ENCODE results near the gene AGTPBP1.
A peak's percentile ranks its signal among the peaks of the same experiment; 100 is the strongest.
"Not testable (repeated sequence)": the region's sequence is repeated elsewhere in the genome, so short reads cannot be mapped to it uniquely, and the experiment has no call there.

The AGTPBP1 gene

DNA sequence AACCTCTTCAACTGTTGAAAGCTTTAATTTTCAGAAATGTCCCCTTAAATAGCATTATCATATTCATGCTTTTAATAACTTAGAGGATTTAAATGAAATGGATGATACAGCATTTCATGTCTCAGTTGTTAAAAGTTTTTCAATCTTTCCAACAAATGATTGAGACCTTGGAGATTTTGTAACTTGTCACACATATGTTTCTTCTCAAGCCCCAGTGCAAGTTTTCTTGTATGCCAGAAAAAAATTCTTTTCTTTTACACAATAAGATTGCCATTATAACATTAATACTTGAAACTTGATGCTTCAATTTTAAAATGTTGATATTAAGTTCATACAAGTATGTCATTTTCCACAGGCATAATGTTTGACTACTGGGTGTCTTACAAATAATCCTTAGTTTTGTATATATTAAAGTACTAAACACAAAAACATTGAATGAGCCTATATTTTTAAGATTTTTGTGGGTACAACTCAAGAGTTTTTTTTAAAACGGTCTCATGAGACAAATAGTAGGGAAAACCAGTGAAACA, 124.5 kb downstream of the AGTPBP1 start:
- DNase-seq (ENCODE audit: low spot score): no peak

DNA sequence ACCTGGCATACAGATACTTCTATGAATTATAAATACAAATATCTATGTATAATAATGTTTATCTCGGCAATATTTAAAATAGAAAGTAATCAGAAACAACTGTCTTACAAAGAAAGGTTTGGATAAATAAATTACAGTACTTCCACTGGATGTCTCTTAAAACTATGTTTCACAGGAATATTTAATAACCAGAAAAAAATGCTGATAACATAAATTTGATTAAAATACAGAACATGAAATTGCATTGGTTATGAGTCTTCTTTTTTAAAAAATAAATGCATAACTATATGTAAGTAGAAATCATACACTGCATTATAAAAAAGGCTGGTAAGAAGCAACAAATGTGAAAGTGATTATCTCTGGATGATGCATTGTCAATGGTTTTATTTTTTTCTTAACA, 126.0 kb downstream of the AGTPBP1 start:
- no peak for DNase-seq (ENCODE audit: low spot score)

- DNase-seq (ENCODE audit: low spot score): peak; percentile 89
Observed at GRCh38 chr9:85610074-85610860, 131.5 kb downstream of the AGTPBP1 start.

DNA sequence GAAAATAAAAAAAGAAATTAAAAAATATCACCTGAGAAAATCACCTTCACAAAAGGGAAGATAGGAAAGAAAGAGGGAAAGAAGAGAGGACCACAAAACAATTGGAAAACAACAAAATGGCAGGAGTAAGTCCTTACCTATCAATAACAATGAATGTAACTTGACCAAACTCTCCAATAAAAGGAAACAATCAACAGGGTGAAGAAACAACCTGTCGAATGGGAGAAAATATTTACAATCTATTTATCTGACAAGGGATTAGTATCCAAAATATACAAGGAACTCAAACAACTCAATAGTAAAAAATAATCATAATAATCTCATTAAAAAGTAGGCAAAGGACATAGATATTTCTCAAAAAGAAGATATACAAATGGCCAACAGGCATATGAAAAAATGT, 135.8 kb downstream of the AGTPBP1 start:
- no peak for DNase-seq (ENCODE audit: low spot score)

DNA sequence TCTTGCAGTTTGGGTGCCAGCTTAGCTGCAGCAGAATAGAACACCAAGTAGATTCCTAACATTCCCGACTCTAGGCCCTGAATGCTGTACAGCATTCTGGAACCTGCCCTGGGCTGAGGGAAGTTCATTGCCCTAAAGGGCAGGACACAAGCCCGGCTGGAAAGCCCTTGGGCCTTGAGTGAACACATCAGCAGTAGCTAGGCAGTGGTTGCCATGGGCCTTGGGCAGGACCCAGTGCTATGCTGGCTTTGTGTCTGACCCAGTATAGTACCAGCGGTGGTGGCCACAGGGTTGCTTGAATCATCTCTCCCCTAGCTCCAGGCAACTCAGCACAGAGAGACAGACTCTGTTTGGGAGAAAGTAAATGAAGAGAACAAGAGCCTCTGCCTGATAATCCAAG, 137.8 kb downstream of the AGTPBP1 start:
- DNase-seq (ENCODE audit: low spot score): no peak

GRCh38 chr9:85602742-85603141, 139.0 kb downstream of the AGTPBP1 start:
- no peak for DNase-seq (ENCODE audit: low spot score)

DNA sequence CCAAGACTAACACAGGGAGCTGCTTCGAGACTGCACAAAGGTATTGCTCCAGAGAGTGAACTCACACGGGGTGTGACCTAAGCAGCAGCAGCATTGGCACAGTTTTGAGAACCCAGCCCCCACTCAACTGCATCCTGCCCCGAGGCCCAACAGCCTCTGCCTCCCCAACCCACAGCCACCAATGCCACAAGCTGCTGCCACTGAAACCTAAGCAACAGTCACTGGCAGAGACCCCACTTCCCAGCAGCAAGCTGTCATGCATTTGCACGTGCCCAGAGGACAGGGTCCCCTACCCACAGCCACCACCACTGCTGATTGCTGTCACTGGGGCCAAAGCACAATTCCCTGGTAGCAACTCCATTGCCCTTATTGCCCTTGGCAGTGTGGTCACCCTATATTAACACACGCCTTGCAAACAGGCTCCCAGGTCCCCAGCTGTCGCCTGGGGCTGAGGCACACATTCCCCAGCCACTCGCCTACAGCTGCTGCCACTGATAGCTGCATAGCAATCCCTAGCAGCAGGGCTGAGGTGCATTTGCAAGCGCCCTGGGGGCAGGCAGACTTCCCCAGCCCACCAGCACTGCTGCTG, 141.0 kb downstream of the AGTPBP1 start:
- DNase-seq (ENCODE audit: low spot score): no peak

DNA sequence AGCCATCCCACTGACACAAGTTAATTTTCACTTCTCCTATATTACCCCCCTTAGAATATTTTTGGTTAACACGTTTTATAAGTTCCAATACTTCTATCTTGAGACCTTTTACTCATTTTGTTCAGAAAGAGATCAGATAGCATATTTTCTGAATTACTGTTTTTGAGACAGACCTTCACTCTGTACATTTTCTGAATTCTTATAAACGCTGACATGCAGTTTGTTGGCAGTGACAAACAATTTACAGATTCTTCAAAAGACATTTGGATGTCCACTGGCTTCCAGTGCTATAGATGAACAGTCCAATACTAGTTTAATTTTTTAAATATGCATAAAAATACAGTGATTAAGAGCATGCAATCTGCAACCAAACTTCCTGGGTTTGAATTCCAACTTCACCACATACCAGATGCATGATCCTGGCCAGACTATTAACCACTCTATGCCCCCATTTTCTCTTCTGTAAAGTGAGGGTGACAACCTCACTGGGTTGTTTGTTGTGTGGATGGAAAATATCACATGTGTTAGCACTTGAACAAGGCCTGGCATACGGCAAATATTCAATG, 142.1 kb downstream of the AGTPBP1 start:
- no peak for DNase-seq (ENCODE audit: low spot score)

DNA sequence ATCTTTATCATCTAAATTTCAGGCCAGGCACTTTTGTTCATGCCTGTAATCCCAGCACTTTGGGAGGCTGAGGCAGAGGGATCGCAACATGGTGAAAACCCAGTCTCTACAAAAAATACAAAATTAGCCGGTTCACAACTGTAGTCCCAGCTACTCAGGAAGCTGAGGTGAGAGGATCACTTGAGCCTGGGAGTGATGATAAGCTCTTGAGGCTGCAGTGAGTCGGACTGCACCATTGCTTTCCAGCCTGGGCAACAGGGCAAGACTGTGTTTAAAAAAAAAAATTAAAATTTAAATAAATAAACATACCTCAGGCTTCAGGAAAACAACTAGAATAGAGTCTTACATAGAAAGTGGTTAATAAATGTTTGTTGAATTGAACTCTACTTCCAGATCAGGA, 147.4 kb downstream of the AGTPBP1 start:
- DNase-seq (ENCODE audit: low spot score): no peak

DNA sequence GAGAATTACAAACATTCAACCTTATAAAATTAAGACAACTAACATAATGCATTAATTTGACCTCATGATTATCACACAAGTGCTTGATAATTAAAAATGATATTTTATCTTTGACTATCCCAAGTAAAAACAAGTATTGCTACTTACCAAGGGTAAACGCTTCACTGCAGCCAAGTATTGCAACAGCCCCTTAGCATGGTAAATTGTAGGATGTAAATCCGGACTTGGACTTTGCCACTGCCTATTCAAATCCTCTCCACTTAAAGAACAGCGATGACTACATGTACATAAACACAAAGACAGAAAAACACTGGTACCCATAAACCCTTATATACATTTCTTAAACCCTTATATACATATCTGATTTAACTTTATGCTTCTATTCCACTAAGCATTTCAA, 155.1 kb downstream of the AGTPBP1 start:
- DNase-seq (ENCODE audit: low spot score): no peak

- no peak for DNase-seq (ENCODE audit: low spot score)
Observed at GRCh38 chr9:85577353-85577952, 164.3 kb downstream of the AGTPBP1 start.

DNA sequence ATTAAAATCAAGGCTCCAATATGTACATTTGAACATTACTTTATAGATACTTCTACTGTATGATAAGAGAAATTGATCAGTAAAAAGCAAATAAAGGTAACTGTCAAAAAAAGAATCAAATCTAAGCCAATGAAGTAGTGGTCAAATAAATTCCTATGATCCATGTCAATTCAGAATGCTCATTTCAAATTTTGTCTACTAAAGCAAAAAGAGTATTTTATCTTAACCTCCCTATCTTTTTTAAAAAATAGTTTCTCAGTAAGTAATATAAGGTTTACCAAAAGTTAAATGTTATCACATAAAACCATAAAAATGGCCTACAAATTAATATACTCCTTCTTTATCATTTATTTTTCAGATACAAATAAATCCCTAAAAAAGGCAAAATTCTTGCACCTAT, 165.9 kb downstream of the AGTPBP1 start:
- no peak for DNase-seq (ENCODE audit: low spot score)

- DNase-seq (ENCODE audit: low spot score): not testable (repeated sequence)
Observed at GRCh38 chr9:85573546-85573945, 168.2 kb downstream of the AGTPBP1 start.

DNA sequence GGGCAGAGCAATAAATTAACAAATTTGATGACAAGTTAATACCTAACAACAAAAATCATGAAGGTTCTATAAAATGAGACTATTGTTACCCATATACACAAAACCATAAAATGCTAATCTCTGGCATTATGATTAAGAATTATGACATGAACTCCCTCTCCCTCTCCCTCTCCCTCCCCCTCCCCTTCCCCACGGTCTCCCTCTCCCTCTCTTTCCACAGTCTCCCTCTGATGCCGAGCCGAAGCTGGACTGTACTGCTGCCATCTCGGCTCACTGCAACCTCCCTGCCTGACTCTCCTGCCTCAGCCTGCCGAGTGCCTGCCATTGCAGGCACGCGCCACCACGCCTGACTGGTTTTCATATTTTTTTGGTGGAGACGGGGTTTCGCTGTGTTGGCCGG, 168.8 kb downstream of the AGTPBP1 start:
- DNase-seq (ENCODE audit: low spot score): not testable (repeated sequence)

DNA sequence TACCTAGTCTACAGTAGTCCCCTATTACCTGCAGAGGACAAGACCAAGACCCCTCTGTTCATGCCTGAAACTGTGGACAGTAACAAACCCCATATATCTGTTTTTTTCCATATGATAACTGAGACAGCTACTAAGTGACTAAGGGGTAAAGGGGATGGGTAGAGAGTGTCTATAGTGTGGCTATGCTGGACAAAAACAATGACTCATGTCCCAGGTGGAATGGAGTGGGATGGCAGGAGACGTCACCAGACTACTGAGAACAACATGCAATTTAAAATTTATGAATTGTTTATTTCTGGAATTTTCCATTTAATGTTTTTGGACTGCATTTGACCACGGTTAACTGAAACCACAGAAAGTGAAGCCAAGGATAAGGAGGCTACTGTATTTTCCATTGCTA, 171.8 kb downstream of the AGTPBP1 start:
- DNase-seq (ENCODE audit: low spot score): no peak

DNA sequence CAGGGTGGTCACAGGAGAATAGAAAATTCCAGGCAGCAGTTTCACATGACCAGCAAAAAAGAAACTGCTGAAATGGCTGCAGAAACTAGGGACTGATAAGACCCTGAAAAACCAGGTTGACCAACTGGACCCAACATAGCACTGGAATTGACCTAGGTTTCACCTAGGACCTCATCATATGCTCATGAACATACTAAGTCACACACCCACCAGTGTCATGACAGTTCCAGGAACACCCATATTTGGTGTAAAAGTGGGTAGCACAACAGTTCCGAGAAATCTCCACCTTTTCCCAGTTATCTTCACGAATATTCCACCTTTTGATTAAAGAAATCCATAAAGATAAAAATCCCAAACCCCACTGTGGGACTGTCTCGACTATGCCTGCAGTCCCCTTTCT, 182.2 kb downstream of the AGTPBP1 start:
- DNase-seq (ENCODE audit: low spot score): no peak

DNA sequence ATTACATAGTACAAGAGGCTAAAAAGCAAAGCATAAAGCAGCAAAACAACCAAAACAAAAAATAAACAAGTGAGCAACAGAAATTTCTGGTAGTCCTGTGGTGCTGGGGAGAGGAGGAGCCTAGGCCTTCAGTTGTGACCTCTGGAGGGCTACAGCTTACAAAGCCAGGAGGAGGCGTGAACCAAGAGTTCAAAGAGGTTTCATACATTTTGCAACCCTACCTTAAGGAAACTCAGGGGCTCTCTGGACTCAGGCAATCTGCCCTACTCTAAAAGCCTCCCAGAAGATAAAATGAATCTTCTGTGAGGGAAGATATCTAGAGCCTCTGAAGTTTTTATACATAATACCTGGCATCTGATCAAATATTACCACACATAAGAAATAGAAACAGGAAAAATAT, 187.4 kb downstream of the AGTPBP1 start:
- no peak for DNase-seq (ENCODE audit: low spot score)

DNA sequence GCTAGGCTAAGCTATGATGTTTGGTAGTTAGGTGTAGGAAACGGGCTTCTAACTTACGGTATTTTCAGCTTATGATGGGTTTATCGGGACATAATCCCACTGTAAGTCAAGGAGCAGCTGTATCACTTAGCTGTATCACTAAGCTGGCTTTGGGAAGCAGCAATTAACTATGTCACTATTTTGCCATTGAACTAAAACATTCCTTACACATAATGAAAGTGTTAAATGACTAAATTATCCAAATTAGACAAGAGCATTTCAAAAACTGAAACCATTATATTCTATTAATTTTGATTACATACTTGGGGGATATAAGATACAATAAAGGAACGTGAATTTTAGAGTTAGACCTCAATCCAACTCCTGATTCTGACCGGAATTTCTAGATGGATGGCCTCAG, 188.3 kb downstream of the AGTPBP1 start:
- no peak for DNase-seq (ENCODE audit: low spot score)

- DNase-seq (ENCODE audit: low spot score): no peak
Observed at GRCh38 chr9:85547599-85547998, 194.2 kb downstream of the AGTPBP1 start.

- no peak for DNase-seq (ENCODE audit: low spot score)
Observed at GRCh38 chr9:85543196-85543595, 198.6 kb downstream of the AGTPBP1 start.

GRCh38 chr9:85541876-85542275, 199.9 kb downstream of the AGTPBP1 start:
- DNase-seq (ENCODE audit: low spot score): no peak

- no peak for DNase-seq (ENCODE audit: low spot score)
Observed at GRCh38 chr9:85536514-85536913, 205.2 kb downstream of the AGTPBP1 start.

- DNase-seq (ENCODE audit: low spot score): no peak
Observed at GRCh38 chr9:85536076-85536475, 205.7 kb downstream of the AGTPBP1 start.
